D721Med (cell line): ENCODE measurements around the gene FIBP.
"Not testable (repeated sequence)": the region's sequence is repeated elsewhere in the genome, so short reads cannot be mapped to it uniquely, and the experiment has no call there.

ENCODE experiments used
- DNase-seq: peaks from one replicate; pipeline ENCODE4 v3.0.0; 2011; ENCODE audit warnings: low spot score; ENCODE audit not compliant: insufficient read length
- FAIRE-seq: peaks from 2 replicates; lab custom pipeline; 2011; peaks lifted over from hg19 to GRCh38; lab: Jason Lieb, UNC
- TF ChIP-seq, protein P1 (sequence below): IDR thresholded peaks from 2 replicates; pipeline ENCODE4 v1.5.1; 2012; ENCODE audit warnings: mild to moderate bottlenecking, control low read depth; ENCODE audit not compliant: insufficient read depth; ENCODE audit errors: missing control alignments

Gene FIBP

DNA sequence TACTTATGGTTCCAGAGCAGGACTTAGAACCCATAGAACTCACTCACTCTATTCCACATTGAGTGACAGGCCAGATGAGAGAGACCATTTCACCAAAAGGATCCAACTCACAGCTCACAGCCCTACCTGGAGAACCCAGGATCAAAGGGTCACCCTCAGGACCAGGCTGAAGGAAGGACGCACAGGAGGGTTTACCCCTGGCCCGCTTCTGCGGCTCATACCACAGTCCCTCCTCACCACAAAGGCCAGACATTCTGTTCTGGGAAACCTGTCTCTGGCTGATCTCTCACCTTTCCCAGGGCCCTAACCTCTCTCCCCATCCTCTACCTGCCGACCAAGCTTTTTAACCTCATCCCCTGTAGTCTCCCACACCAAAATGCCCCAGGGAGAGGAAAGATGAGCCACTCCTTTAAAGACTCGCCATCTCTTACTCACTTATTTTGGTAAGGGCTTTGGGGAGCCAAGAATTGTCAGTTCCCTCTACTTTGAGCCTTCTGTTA, 7.3 kb upstream of the FIBP start:
- TF ChIP-seq, protein P1, sequence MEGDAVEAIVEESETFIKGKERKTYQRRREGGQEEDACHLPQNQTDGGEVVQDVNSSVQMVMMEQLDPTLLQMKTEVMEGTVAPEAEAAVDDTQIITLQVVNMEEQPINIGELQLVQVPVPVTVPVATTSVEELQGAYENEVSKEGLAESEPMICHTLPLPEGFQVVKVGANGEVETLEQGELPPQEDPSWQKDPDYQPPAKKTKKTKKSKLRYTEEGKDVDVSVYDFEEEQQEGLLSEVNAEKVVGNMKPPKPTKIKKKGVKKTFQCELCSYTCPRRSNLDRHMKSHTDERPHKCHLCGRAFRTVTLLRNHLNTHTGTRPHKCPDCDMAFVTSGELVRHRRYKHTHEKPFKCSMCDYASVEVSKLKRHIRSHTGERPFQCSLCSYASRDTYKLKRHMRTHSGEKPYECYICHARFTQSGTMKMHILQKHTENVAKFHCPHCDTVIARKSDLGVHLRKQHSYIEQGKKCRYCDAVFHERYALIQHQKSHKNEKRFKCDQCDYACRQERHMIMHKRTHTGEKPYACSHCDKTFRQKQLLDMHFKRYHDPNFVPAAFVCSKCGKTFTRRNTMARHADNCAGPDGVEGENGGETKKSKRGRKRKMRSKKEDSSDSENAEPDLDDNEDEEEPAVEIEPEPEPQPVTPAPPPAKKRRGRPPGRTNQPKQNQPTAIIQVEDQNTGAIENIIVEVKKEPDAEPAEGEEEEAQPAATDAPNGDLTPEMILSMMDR = no peak

DNA sequence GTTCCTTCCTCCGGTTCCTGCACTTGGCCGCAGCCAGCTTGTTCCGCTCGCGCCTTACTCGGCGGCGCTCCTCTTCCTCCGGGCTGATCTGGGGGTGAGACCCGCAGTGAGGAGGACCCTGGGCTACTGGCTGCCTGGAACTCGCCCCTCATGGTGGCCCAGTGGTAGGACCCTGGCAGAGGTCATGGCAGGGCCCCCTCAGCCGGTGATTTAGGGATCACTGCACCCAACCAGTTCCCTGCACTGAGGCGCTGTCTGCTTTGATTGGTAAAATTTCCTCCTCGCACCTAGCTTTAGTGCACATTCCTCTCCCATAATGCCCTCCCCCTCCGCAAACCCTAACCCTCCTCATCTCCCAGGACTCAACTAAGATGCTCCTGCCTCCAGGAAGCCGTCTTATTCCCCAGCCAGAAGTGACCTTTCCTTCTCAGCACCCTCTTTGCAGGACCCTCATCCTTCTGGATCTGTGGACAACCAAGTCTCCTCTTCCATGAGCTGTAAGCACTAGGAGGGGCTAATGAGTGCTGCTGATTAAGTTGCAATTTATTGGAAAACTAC, 5.8 kb upstream of the FIBP start:
- DNase-seq = no peak
- no peak for FAIRE-seq
- TF ChIP-seq, protein P1 = no peak

More for the DNA sequence above, 7.3 kb upstream of the FIBP start:
- FAIRE-seq = no peak
- no peak for DNase-seq

DNA sequence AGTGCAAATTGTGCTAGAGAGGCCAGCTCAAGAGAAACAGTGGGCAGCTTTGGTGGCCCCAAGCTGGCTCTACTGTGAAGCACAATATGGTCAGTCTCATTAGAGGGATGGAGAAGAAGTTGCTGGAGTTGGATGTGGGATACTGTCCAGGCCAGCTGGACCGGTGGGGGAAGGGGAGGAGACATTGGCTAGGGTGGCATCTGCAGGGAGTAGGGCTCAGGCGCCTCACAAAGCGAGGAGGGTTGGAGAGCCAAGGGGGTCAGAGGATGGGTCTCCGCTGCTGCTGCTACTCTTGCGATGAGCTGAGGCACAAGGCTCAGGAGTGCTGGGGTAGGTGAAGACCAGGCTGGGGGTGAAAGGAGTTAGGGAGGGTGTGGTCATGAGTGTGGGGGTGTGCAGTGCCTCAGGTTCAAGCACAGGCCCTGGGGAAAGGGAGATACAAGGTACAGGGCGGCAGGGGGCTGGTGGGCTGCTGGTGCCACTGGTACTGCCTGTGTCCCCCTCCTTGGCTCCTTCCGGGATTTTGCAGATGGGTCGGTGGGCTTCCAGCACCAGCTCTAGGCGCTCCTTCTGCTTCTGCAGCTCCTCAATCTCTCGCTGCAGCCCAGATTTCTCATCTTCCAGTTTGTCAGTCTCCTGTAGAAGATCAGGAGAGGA, 4.5 kb upstream of the FIBP start:
- TF ChIP-seq, protein P1 = no peak
- FAIRE-seq (no peak), DNase-seq (no peak)

DNA sequence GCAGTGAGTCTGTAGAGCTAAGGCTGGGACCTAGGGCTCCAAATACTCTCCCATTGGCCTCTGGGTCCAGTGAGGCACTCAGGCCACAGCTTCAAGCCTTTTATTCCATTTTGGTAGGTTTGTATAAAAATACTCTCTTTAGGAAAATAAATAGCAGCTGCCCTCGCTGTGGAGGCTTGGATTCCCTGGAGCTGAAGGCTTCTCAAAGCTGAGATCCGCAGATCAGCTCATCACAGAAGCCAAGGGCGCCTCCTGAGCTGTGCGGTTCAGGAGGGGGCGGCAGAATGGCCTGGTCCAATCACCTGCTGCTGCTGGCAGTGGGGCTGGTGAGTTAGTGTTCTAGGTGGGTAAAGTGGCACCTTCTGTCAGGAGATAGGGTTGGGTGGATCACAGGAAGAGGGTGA, 3.9 kb upstream of the FIBP start:
- not testable (repeated sequence) for DNase-seq, FAIRE-seq

DNA sequence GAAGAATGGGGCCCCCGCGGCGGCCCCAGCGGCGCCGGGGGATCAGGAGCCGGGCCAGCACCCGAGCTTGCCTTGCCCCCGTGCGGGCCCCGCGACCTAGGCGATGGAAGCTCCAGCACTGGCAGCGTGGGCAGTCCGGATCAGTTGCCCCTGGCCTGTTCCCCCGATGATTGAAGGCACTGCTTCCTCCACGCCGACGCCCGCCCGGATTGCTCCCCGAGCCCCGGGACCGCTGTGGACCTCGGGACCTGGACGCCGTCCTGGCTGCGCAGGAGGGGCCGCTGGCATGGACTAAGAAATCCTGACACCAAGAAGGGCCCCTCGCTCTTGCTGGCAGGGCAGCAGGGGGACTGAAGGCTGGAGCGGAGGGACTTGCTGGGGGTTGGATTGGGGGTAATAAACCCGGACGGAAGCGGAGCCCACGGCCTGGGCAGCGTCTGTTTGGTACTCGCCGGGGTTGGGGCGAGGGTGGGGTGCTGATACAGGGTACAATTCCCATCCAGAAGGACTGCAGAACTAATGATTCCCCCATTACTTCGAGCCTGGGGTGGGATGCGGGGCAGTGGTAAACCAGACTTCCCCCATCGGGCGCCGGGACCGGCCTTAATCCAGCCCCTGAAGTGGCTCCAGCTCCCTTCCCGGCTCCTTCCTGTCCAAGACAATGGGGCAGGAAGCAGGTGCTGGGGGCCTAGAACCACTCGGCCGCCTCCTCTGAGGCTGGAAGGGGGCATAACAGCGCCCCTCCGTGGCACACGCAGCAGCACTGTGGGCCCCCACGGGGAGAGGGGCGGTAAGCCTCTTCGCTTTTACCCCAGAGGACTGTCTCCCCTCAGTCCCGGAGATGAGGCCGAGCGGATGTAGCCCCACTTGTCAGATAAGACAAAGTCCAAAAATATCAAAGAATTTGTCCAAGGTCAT, 3.2 kb upstream of the FIBP start:
- FAIRE-seq (no peak), DNase-seq (no peak)
- TF ChIP-seq, protein P1 = peak; percentile 53

DNA sequence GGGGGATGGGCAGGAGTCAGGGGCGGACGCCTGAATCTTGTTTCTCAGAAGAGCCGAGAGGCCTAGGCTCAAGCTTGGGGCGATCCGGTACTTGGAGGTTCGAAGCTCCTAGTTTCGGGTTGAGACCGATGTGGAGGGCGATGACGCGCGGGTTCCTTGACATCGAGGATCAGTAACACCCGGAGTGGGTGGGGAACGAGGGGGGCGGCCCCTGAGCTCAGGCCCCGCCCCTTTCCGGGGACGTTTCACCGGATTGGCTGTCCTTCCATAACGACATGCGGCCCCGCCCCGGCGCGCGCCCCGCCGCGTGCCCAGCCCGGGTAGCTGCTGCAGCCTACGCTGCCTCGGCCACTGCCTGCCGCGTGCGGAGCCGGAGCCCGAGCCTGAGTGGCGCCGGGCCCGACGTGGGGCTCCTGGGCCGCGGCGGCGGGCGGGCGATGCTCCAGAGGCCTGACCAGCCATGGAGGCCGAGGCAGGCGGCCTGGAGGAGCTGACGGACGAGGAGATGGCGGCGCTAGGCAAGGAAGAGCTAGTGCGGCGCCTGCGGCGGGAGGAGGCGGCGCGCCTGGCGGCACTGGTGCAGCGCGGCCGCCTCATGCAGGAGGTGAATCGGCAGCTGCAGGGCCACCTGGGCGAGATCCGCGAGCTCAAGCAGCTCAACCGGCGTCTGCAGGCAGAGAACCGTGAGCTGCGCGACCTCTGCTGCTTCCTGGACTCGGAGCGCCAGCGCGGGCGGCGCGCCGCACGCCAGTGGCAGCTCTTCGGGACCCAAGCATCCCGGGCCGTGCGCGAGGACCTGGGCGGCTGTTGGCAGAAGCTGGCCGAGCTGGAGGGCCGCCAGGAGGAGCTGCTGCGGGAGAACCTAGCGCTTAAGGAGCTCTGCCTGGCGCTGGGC, 2.3 kb upstream of the FIBP start, which contains the start of gene CCDC85B:
TSS of gene CCDC85B (plus strand) at position 350 of the 895 bp plus-strand sequence. CDS start at position 461, 111 bp downstream.
- TF ChIP-seq, protein P1 = no peak
- no peak for FAIRE-seq

More for the DNA sequence above, 2.3 kb upstream of the FIBP start, which contains the start of gene CCDC85B:
- DNase-seq = peak; percentile 89
